Ovary (tissue), 3 donors: ENCODE results near the gene TMUB2.

Source experiments
- EP300 ChIP-seq: sonication (generic); formaldehyde crosslinking; IDR thresholded peaks from one replicate; pipeline ENCODE4 v1.6.1; 2017; ENCODE audit warnings: antibody characterized with exemption
- TF ChIP-seq, protein P1 (sequence below), 3 donors: fragments of 450-650 bp in 2 of 3; fragments of 200-600 bp in 1 of 3; IDR thresholded peaks; one replicate each; pipeline versions ENCODE4 v1.5.1 to v1.8.0; 2016 to 2022; ENCODE audit warnings: antibody characterized with exemption in 3 of 3, mild to moderate bottlenecking in 1 of 3
- donor health status: DM: no; HTN: no; CAD: no.

DNA sequence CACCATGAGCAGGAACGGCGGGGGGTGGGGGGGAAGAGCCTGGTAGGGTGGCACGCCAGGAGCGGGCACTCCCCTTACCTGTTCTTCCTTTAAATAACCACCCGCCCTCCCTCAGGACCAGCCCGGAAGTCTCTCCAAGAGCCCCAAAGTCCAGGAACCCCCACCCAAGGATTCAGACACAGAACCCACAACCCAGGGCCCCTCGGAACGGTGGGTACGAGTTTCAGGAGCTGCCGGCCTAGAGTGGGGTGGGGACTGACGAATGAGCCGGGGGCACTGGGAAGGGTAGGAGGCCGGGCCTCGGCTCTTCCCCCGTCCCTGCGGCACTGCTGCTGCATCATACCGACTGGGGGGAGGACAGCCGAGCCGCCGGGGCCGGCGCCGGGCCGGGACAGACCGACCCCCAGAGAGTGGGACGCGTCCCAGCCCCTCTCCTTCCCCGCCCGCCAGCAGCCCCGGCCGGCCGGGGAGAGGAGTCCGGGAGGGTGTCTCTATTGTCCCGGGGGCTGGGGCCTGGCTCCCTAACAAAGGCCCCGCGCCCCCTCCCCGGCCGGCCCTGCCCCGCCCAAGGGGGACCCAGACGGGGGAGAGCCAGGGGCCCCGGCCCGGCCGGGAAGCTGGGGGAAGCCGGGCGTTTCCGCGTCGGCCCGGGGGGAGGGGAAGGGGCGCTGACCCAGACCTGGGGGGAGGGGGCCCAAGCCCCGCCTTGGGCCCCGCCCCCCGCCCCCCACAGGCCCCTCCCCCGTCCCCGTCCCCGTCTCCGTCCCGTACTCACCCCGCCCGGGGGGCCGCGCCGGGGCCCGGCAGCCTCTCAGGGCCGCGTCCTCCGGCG is 12.2 kb downstream of the TMUB2 start:
- TF ChIP-seq, protein P1, sequence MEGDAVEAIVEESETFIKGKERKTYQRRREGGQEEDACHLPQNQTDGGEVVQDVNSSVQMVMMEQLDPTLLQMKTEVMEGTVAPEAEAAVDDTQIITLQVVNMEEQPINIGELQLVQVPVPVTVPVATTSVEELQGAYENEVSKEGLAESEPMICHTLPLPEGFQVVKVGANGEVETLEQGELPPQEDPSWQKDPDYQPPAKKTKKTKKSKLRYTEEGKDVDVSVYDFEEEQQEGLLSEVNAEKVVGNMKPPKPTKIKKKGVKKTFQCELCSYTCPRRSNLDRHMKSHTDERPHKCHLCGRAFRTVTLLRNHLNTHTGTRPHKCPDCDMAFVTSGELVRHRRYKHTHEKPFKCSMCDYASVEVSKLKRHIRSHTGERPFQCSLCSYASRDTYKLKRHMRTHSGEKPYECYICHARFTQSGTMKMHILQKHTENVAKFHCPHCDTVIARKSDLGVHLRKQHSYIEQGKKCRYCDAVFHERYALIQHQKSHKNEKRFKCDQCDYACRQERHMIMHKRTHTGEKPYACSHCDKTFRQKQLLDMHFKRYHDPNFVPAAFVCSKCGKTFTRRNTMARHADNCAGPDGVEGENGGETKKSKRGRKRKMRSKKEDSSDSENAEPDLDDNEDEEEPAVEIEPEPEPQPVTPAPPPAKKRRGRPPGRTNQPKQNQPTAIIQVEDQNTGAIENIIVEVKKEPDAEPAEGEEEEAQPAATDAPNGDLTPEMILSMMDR (IDR thresholded peaks at IDR 0.05), result no peak
- TF ChIP-seq EP300, result no peak
